H1 (cell line): Measurements from ENCODE around the gene TAX1BP1. TPM values are rescaled to one million over a fixed set of nuclear protein-coding genes. Genes with fewer than 3 reads are reported as not detected.

ENCODE experiments used
- BCL11A ChIP-seq, 2 experiments: IDR thresholded peaks; one replicate each; pipeline ENCODE4 v1.6.1; 2011; ENCODE audit warnings: low read depth in 2 of 2, low read length in 2 of 2, mild to moderate bottlenecking in 2 of 2
- FOSL1 ChIP-seq: IDR thresholded peaks from 2 replicates; pipeline ENCODE4 v1.6.1; 2011; ENCODE audit warnings: mild to moderate bottlenecking, low read depth, low read length, moderate library complexity; ENCODE audit not compliant: insufficient read depth
- KDM1A ChIP-seq: fragments of 200-600, 300-600 bp; sonication (generic); IDR thresholded peaks from 2 replicates; pipeline ENCODE4 v1.7.1; 2016; ENCODE audit warnings: mild to moderate bottlenecking, low read length, borderline replicate concordance
- POLR2A ChIP-seq, 2 experiments: IDR thresholded peaks; 1 replicate in 1 of 2; 2 replicates in 1 of 2; pipeline ENCODE4 v1.6.1; 2011; ENCODE audit warnings: low read depth in 2 of 2, low read length in 2 of 2, mild to moderate bottlenecking in 2 of 2; ENCODE audit errors: control extremely low read depth in 1 of 2
- RAD21 ChIP-seq, 2 experiments: IDR thresholded peaks in 1 of 2; conservative IDR thresholded peaks in 1 of 2; 2 replicates each; pipeline ENCODE4 v1.6.1; 2011; ENCODE audit warnings: low read depth in 2 of 2, low read length in 2 of 2, improper control_type of control experiment in 1 of 2, inconsistent platforms in 1 of 2, mild to moderate bottlenecking in 1 of 2, moderate library complexity in 1 of 2
- RXRA ChIP-seq: IDR thresholded peaks from 2 replicates; pipeline ENCODE4 v1.6.1; 2011; ENCODE audit warnings: low read depth, mild to moderate bottlenecking, low read length, moderate library complexity; ENCODE audit not compliant: insufficient read depth
- polyA plus RNA-seq, 7 experiments: library from polyadenylated mRNA; depleted of rRNA in 3 of 7; stranded (reverse) in 5 of 7; unstranded in 2 of 7; fragments of >200 nt in 5 of 7; fragments of 200-250 nt in 2 of 7; gene quantifications; 1 replicate in 5 of 7; 2 replicates in 1 of 7; 4 replicates in 1 of 7; pipeline versions ENCODE4 v1.2.1 to v1.2.3, GENCODE V29; 2011 to 2013; ENCODE audit warnings: missing spikeins in 2 of 7, mixed read lengths in 2 of 7
- total RNA-seq: library from RNA; stranded (reverse); fragmentation: NEBNext Ultra II Directional; extraction: Animal tissue kit (Norgen Biotek cat#: 25700); gene quantifications from 2 replicates; pipeline ENCODE4 v1.2.1, GENCODE V29; 2021

TAX1BP1 gene
- total and polyA plus RNA-seq, 2 of the 8 experiments (the other 6 are each of a cell fraction or from before 2014, with no cell fraction given), result 56.0 to 62.7 TPM

- TF ChIP-seq RXRA, result no peak
- no peak for TF ChIP-seq BCL11A (IDR thresholded peaks at IDR 0.05; ENCODE audit: low read depth in 2 of 2, low read length in 2 of 2)
- TF ChIP-seq FOSL1, result no peak
- no peak for TF ChIP-seq KDM1A
- TF ChIP-seq POLR2A (IDR thresholded peaks at IDR 0.05; ENCODE audit: control extremely low read depth in 1 of 2, low read depth in 2 of 2, low read length in 2 of 2), result no peak
- TF ChIP-seq RAD21 (IDR thresholded peaks at IDR 0.05 in 1 of 2, conservative IDR thresholded peaks at IDR 0.05 in 1 of 2; ENCODE audit: low read depth in 2 of 2, low read length in 2 of 2), result no peak
Observed at GRCh38 chr7:27730112-27730511, 9.8 kb upstream of the TAX1BP1 start (continued).
